Thymus (tissue), 11 donors: ENCODE measurements around the gene SLC39A11. TPM values are rescaled to one million over a fixed set of nuclear protein-coding genes. Genes with fewer than 3 reads are reported as not detected.

Experiments
- DNase-seq, 9 donors: peaks; one replicate each; pipeline ENCODE4 v3.0.0-alpha.2; 2013; ENCODE audit warnings: low spot score in 9 of 9, low read depth in 6 of 9, missing footprints in 1 of 9
- H3K27ac ChIP-seq, 2 donors: one replicate each; pipeline ENCODE4 v1.5.1; 2013; ENCODE audit warnings: control low read depth in 1 of 2, low read depth in 1 of 2, low read length in 1 of 2, mild to moderate bottlenecking in 1 of 2, moderate library complexity in 1 of 2
- H3K27me3 ChIP-seq, 2 donors: one replicate each; pipeline ENCODE4 v1.5.1; 2013; ENCODE audit warnings: low read length in 1 of 2; ENCODE audit not compliant: control insufficient read depth in 2 of 2, insufficient read depth in 1 of 2
- H3K36me3 ChIP-seq, 2 donors: one replicate each; pipeline ENCODE4 v1.5.1; 2013; ENCODE audit warnings: low read length in 1 of 2, mild to moderate bottlenecking in 1 of 2, moderate library complexity in 1 of 2; ENCODE audit not compliant: control insufficient read depth in 2 of 2, insufficient read depth in 2 of 2
- H3K4me1 ChIP-seq, 2 donors: one replicate each; pipeline ENCODE4 v1.5.1; 2013; ENCODE audit warnings: low read length in 2 of 2; ENCODE audit not compliant: control insufficient read depth in 2 of 2, insufficient read depth in 2 of 2
- H3K4me3 ChIP-seq, 2 donors: one replicate each; pipeline ENCODE4 v1.5.1; 2013; ENCODE audit warnings: low read length in 2 of 2, control low read depth in 1 of 2, mild to moderate bottlenecking in 1 of 2
- H3K9me3 ChIP-seq, 2 donors: one replicate each; pipeline ENCODE4 v1.5.1; 2013; ENCODE audit warnings: low read length in 1 of 2, mild to moderate bottlenecking in 1 of 2; ENCODE audit not compliant: control insufficient read depth in 2 of 2, insufficient read depth in 1 of 2
- WGBS: extraction: QIAGEN DNeasy Blood & Tissue Kit; methylation state at CpG from one replicate; pipeline ENCODE4 v1.1.7; 2013; 5-methylcytosine and 5-hydroxymethylcytosine counted together
- polyA plus RNA-seq: library from polyadenylated mRNA; stranded (reverse); fragments of 200-250 nt; gene quantifications from one replicate; pipeline ENCODE4 v1.2.3, GENCODE V29; 2013
- total RNA-seq: library from RNA; stranded (reverse); fragments of 120-200 nt; gene quantifications from one replicate; pipeline ENCODE4 v1.2.4, GENCODE V29; 2013
- donor health status: healthy.

Gene SLC39A11
- total and polyA plus RNA-seq, 2 donors = 7.4 to 8.7 TPM

DNA sequence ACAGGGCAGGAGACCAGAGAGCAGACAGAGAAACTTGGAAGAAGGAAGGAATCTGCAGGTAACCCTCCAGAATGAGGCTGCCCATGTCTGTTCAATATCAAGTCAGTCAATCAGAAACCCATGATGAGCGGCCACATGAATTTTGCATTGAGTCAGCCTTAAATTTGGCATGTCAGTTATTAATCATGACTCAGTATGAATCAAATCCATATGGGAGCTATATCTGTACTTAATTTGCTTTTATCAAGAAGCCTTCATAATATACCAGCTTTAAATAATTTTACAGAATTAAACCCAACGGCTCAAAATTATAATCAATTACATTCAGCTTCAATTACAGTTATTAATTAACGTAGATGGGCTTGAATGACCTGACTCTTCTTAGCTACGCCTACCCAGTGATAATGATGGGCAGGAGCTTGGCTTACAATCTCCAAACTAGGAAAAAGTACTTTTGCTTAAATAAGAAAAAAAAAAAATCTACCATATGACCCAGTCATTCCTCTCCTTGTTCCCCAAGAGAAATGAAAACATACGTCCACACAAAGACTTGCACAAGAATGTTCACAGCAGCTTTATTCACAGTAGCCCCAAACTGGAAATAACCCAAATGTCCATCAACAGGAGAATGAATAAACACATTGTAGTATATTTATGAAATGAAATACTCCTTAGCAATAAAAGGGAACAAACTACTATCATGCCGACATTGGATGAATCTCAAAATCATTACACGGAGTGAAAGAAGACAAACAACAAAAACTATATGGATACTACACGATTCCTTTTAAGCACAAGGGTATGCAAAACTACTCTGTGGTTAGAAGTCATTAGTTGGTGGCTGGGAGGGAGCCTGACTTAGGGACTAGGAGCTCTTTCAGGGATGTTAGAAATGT is 48.6 kb downstream of the SLC39A11 start:
- DNase-seq = no peak
- no peaks in the 10 kb centered on the region for H3K36me3 ChIP-seq
- WGBS = 94% methylated on average over 8 of the region's 8 CpGs

DNA sequence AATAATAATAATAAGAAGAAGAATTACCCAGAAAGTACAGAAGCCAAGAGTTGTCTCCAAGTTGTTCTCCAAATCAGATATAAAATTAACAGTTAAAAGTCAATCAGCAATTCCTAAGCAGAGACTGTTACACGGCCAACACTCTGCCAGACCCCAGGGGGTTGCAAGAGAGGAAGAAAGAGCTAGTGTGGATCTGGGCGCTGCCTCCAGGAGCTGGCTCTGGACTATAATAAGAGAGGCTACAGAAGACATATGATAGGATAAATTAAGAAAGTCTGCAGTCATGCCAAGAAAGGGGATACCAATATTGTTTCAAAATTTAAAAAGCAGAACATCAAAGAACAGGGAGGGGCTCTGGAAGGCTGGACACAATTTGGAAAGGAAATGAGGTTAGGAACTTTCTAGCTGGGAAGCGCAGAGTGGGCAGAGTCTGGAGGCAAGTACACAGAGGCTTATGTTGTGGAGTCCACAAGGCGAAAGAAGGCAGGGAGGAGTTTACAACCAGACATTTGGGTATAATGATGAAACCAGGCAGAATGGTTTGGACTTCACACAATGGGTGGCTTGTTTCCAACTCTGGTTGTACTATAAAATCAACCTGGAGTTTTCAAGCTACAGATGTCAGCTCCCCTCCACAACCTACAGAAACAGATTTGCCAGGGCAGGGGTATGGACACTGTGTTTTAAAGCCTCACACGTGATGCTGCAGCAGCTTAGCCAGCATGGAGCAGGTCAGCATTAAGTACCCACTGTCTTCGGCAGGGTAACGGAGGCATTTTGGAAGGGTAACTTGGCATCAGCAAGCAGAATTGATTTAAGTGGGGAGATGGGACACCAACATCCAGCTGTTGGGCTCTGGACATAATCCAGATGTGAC is 49.4 kb downstream of the SLC39A11 start:
- no peak overlapping the region for H3K4me3 ChIP-seq
- DNase-seq = no peak
- no peaks in the 10 kb centered on the region for H3K4me1 ChIP-seq
- WGBS = 94% methylated on average over 7 of the region's 7 CpGs
- H3K36me3 ChIP-seq = no peaks in the 10 kb centered on the region
- no peaks in the 10 kb centered on the region for H3K27me3 ChIP-seq
- no peaks in the 10 kb centered on the region for H3K9me3 ChIP-seq
- H3K27ac ChIP-seq = no peak overlapping the region

More for the DNA sequence above, 48.6 kb downstream of the SLC39A11 start:
- Histone ChIP-seq H3K4me3 (no peak overlapping the region), H3K27me3 (no peaks in the 10 kb centered on the region), H3K9me3 (no peaks in the 10 kb centered on the region), H3K4me1 (no peaks in the 10 kb centered on the region), H3K27ac (no peak overlapping the region)

DNA sequence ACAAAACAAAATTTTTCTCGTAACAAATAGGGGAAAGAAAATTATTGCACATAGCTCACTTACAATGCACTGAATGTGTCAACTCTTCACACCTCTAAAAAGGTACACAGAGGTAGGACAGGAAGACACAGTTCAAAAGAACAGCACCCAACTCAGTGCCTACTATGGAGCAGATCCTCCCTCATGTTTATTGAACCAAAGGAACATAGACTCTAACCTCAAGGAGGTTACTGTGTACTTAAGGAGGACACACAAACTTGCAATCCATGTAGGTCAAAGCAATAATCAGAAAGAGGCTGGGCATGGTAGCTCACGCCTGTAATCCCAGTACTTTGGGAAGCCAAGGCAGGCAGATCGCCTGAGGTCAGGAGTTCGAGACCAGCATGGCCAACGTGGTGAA is 50.3 kb downstream of the SLC39A11 start:
- no peak for DNase-seq
- no peaks in the 10 kb centered on the region for H3K4me1 ChIP-seq
- H3K36me3 ChIP-seq = no peaks in the 10 kb centered on the region
- WGBS = 97% methylated on average over 5 of the region's 5 CpGs
- no peaks in the 10 kb centered on the region for H3K9me3 ChIP-seq
- no peak overlapping the region for H3K4me3 ChIP-seq
- no peaks in the 10 kb centered on the region for H3K27me3 ChIP-seq
- H3K27ac ChIP-seq = no peak overlapping the region

DNA sequence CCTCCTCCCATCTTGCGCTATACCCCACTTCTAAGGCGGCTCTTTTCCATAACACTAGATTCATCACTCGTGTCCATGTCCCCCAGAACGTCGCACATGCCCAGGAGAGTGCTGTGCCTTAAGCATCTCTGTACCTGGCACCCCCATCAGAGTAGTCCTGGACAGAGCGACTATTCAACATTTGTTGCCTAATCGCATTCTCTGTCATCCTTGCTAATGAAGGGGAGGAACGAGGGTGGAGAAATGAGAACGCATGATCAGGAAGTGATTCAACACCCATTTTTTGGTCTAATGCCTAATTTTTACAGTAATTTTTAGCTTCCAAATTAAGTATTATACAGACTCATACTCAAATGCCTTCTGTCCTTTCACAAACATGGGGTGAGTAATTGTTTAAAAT is 53.2 kb downstream of the SLC39A11 start:
- WGBS = 97% methylated on average over 9 of the region's 9 CpGs
- no peak for DNase-seq
- H3K4me1 ChIP-seq = no peaks in the 10 kb centered on the region
- no peaks in the 10 kb centered on the region for H3K9me3 ChIP-seq
- H3K4me3 ChIP-seq = no peak overlapping the region
- no peaks in the 10 kb centered on the region for H3K27me3 ChIP-seq
- H3K27ac ChIP-seq = no peak overlapping the region
- no peaks in the 10 kb centered on the region for H3K36me3 ChIP-seq

DNA sequence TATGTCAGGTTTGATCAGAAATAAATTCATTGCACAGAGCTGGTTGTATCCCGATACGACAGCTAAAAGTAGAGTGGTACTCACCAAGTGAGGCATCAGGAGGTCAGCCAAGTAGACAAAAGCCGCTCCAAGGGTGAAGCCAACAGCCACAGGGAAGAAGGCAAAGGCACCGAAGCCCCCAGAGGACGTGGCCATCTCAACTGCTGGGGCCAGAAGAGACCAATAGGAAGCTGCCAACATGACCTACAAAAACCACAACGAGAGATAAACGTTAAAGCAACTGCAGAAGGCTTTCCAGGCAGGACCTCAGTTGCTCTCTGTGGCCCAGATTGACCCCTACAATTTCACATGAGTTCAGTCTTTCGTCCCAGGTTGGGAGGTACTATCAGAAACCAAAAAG is 61.0 kb downstream of the SLC39A11 start:
- no peaks in the 10 kb centered on the region for H3K9me3 ChIP-seq
- H3K27me3 ChIP-seq = no peaks in the 10 kb centered on the region
- WGBS = 97% methylated on average over 8 of the region's 8 CpGs
- H3K4me3 ChIP-seq = no peak overlapping the region
- no peak overlapping the region for H3K27ac ChIP-seq
- no peaks in the 10 kb centered on the region for H3K4me1 ChIP-seq
- peaks cover 0 to 3% of the 10 kb centered on the region in 2 donors for H3K36me3 ChIP-seq
- no peak for DNase-seq

DNA sequence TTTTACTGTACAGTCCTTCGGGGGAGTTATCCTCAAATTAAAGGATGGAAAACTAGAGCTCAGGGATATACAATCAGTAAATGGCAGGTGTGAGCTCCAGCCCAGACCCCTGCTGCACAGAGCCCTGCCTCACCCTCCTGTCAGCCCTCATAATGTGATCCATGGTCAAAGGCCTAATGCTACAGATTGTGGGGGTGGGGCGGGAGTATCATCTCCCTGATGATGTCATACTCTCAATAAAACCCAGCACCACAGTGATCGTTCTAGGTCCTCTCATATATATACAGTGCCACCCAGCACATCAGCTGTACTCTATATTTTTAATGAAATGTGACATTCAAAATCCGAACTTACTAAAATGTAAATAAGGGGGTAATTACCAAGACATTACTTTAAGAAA is 61.5 kb downstream of the SLC39A11 start:
- no peak overlapping the region for H3K27ac ChIP-seq
- no peak overlapping the region for H3K4me3 ChIP-seq
- no peak for DNase-seq
- H3K27me3 ChIP-seq = no peaks in the 10 kb centered on the region
- peaks cover 0 to 3% of the 10 kb centered on the region in 2 donors for H3K36me3 ChIP-seq
- H3K4me1 ChIP-seq = no peaks in the 10 kb centered on the region
- H3K9me3 ChIP-seq = no peaks in the 10 kb centered on the region
- 97% methylated on average over 4 of the region's 4 CpGs for WGBS

DNA sequence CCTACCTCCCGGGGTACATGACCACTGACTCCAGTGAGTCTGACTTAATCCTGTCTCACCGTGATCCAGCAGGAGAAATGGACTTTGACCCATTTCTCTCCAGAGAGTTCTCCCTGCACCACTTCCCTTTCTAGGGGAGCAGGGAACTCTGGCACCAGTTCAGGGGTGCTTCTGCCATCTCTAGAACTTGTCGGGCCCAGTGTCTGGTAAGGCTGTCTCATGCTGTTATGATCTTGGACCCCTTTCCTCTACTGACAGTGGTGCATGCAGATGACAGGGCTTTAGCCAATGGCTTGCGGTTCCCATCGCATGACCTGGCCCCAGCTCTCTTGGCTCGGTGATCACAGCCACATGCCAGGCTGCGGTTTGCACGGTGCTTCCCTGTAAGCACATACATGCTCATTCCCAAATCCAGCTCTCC is 62.0 kb downstream of the SLC39A11 start:
- no peaks in the 10 kb centered on the region for H3K9me3 ChIP-seq
- H3K27me3 ChIP-seq = no peaks in the 10 kb centered on the region
- 91% methylated on average over 8 of the region's 8 CpGs for WGBS
- DNase-seq = no peak
- H3K4me1 ChIP-seq = no peaks in the 10 kb centered on the region
- H3K27ac ChIP-seq = no peak overlapping the region
- H3K36me3 ChIP-seq = peaks cover 0 to 3% of the 10 kb centered on the region in 2 donors
- no peak overlapping the region for H3K4me3 ChIP-seq

DNA sequence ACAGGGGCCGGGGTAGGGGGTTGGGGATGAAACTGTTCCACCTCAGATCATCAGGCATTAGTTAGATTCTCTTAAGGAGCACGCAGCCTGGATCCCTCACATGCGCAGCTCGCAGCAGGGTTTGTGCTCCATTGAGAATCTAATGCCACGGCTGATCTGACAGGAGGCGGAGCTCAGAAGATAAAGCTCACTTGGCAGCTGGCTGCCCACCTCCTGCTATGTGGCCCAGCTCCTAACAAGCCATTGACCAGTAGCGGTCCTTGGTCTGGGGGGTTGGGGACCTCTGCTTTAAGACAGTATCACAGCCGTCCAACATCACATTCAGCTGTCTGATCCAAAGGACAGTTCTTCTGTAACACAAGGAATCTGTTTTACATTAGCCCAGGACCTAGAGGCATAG is 62.5 kb downstream of the SLC39A11 start:
- H3K36me3 ChIP-seq = peaks cover 0 to 3% of the 10 kb centered on the region in 2 donors
- no peaks in the 10 kb centered on the region for H3K9me3 ChIP-seq
- WGBS = 97% methylated on average over 8 of the region's 8 CpGs
- H3K27me3 ChIP-seq = no peaks in the 10 kb centered on the region
- no peaks in the 10 kb centered on the region for H3K4me1 ChIP-seq
- no peak overlapping the region for H3K27ac ChIP-seq
- no peak for DNase-seq
- H3K4me3 ChIP-seq = no peak overlapping the region

DNA sequence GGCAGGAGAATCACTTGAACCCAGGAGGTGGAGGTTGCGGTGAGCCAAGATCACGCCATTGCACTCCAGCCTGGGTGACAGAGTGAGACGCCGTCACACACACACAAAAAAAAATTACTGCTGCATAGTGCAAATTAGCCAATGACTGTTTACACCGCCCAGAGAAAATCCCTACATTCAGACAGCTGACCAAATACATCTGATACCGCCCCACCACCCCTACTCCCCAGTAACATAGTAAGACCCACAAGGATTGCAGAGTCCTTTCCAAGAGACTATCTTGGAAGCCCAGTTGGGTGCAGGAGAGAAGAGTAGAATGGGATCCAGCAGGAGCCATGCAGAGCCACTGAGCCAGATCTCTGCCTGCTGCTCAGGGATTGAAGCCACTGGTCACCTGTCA is 63.5 kb downstream of the SLC39A11 start:
- Histone ChIP-seq H3K27ac (no peak overlapping the region), H3K9me3 (no peaks in the 10 kb centered on the region), H3K36me3 (peaks cover 0 to 3% of the 10 kb centered on the region in 2 donors), H3K4me1 (no peaks in the 10 kb centered on the region), H3K27me3 (no peaks in the 10 kb centered on the region), H3K4me3 (no peak overlapping the region)
- 99% methylated on average over 6 of the region's 6 CpGs for WGBS
- DNase-seq = no peak
